Stimulated activated CD8-positive, alpha-beta memory T cell treated with anti-CD3 and anti-CD28 coated beads, Interleukin-4, amount 100 ng/mL, for 4 hours (primary cell): Measurements from ENCODE around the gene SUN2.

Experiments
- DNase-seq, 2 donors: peaks; one replicate each; pipeline ENCODE4 v3.0.0-alpha.2; 2020; ENCODE audit warnings: low read depth in 2 of 2, low spot score in 1 of 2

The SUN2 gene

DNA sequence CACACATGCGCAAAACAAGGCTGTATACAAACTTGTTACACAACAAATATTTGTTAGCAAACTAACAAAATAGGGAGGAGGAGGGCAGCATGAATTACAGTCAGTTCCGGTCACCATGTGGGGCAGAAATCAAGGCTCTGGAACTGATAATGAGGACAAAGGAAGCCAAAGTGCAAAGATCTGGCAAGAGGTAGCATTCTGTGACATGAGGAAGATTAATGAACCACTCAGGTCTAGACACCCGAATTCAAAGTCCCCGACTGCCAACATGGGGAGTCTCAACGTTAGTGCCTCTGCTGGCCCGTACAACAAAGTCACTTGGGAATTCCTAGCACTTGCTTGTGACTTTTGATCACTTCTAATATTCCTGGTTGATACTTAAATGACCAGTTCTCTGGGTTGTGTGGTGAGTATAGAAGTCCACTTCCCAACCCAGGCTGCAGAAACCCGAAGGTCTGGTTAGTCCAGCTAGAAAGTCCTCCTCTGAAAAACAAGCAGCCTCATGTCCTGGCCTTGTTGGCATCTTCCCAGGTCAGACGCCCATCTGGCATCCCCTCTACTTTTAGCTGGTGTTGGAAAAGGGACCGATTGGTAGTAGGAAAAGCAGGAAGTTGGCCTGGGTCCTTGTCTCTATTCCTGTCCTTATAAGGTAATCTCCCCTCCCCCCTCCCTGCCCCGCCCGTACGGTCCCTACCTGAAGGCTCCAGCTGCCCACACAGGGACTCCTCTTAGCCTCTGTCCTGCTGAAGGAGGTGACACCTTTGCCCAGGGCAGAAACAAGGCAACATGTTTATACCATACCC lies 1.6 kb downstream of the SUN2 start:
- DNase-seq = no peak

DNA sequence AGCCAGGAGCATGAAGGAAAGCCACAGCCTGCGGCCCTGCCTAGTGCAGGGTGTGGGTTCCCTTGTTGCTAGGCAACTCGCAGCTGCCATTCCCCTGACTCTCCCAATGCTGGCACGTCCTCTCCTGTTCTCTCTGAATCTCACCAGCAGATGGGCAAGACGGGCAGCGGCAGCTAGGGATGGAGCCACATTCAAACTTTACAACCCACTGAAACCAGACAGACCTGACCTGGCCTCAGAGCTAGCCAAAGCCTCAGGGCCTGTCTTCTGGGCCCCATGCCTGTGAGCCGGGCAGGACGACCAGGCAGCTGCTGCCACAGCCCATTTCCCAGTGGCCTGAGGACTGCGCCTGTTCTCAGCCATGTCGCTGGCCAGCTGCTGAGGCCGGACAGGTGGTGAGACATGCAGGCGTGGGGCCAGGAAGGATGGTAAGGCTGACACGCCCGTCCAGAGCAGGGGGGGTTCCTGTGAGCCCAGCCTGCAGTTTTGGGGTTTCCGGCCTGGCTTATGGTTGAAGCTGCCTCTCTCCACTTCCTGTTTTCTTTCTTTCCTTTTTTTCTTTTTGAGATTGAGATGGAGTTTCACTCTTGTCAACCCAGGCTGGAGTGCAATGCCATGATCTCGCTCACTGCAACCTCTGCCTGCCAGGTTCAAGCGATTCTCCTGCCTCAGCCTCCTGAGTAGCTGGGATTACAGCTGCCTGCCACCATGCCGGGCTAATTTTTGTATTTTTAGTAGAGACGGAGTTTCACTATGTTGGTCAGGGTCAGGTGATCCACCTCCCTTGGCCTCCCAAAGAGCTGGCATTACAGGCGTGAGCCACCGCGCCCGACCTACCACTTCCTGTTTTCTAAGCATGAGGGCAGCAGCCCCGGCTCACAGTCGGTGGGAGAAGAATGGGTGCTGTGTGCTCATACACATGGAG lies 4.1 kb downstream of the SUN2 start:
- DNase-seq = peak in 1 of 2 donors; percentile 42

- no peak for DNase-seq
These were observed 4.8 kb downstream of the SUN2 start for GRCh38 chr22:38751066-38751421.

DNA sequence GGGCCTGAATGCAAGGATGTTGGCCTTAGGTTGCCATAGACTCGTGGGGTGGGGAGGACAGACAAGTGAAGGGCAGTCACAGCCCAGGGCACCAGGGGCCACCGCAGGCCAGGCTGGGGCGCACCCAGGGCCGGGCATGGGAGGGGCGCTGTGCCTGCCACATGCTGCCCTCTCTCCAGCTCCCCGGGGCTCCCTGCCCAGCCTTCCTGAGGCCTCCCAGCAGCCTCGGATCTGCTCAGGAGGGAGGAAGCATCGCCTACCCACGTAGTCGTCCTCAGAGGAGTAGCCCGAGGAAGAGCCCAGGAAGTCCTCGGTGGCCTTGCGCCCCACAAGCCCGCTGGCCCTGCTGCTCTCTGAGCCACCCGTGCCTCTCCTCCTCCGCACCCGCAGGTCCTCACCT lies 5.2 kb downstream of the SUN2 start:
- no peak for DNase-seq

GRCh38 chr22:38750104-38750503 lies 5.7 kb downstream of the SUN2 start:
- no peak for DNase-seq

GRCh38 chr22:38748487-38749136 lies 7.2 kb downstream of the SUN2 start:
- DNase-seq = no peak

DNA sequence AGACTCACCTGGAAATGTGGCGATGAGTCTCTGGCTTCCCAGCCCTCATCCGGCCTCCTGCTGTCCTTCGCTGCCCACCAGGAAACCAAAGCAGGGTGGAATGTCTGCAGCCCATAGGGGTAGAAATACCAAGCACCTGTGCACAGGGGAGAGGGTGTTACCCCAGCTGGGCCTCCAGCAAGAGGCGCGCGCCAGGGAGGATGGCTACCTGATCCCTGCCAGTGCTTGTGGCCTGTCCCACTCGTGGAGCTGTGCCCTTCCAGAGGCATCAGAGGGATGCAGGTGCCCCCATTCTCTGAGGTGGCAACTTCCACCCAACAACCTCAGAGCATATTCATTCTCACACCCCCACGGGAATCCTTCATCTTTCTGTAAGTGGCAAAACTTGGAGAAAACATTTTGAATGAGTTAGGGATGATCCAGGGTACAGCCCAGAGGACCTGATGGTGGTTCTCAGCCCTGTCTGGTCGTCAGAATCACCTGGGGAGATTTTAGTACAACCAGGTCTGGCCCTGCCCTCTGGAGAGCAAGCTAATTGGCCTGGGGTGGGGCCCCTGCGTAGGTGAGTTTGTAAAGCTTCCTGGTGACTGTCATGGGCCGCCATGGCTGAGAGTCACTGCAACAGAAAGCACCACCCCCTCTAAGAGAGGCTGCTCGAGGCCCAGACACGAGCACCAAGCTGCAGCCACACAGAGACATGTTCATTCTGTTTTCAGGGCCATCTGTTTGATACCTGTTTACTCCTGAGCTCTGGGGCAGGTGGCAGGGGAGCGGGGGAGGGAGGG lies 9.9 kb downstream of the SUN2 start:
- no peak for DNase-seq

DNA sequence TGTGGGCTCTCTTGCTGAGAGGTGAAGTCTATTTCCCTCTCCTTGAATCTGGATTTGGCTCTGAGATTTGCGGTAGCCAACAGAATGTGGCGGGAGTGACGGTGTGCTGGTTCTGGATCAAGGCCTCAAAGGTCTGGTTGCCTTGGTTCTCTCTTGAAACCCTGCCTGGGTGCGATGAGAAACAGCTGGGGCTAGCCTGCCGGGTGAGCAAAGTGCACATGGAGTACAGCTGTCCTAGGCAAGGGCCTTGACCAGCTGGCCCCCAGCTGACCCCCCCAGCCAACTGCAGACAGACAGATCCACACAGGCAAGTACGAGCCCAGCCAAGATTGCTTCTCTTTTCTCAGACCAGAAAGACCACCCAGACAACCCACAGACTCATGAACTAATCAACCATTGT lies 10.8 kb downstream of the SUN2 start:
- DNase-seq = no peak

- DNase-seq = no peak
These were observed 13.4 kb downstream of the SUN2 start for GRCh38 chr22:38742176-38742942.

- DNase-seq = no peak
These were observed 14.2 kb downstream of the SUN2 start for GRCh38 chr22:38741576-38741975.

DNA sequence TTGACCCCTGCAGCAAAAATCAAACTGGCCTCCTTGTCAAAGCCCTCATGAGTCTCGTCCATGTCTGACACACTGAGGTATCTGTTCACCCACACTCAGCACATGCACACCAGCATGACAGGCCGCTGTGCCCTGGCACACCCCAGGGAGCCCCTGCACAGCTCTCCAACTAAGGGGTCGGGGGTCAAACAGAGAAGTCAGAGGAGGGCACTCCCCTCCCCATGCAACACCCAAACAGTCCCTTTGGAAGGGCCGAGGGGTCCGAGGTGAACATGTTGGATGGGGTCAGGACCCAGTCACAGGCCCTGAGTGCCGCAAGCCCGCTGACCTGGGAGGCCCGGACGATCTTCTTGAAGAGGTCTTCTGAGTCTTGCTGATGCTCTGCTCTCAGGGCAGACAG lies 14.6 kb downstream of the SUN2 start:
- no peak for DNase-seq

DNA sequence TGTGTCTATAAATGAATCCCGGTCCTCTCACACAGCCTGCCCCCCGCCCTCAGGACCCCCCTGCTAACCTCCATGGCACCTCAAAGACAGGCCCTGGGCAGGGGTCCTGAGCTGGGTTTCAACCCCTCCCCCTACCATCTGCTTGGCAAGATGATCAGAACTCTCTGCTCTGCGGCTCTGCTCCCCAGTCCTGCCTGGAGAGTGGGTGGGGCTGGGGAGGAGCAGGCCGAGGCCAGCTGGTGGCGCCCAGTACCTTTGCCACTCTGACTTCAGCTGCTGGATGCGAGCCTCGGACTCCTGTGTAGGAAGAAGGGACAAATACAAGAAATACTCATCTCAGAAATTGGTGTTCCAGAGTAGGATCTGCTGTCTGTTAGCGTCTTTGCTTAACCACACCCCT lies 15.0 kb downstream of the SUN2 start:
- DNase-seq = no peak

- no peak for DNase-seq
These were observed 15.6 kb downstream of the SUN2 start for GRCh38 chr22:38740116-38740723.

DNA sequence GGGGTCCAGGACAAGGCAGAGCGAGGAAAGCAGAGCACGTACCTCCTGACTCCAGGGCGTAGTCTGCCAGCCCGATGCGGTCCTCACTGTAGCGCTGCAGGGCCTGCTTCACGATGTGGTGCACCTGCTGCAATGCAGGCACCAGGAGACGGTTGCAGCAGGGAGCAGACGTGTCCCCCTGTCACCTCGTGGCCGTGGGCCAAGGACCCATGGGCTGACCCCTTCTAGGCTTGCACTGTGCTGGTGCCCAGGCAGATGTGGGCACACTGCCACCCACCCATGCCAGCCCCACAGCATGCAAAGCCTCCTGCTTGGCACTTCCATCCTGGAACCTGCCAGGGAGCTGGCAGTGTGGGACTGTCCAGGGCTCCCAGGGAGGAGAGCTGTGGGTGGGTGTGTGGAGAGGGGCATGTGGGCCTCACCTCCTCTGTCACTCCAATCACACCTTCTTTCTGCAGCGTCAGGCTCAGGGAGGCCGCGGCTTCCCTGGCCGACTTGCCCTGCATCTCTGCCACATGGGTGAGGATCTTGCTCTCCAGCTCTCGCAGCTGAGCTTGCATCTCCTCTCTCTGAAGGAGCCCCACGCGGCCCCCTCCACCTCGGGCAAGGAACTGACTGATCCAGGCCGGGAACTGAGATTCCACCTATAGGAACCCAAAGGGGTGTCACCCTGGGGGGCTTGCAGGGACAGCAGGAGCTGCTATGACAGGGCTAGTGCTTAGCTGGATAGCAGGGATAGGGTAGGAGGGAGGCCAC lies 16.3 kb downstream of the SUN2 start:
- DNase-seq = no peak

DNA sequence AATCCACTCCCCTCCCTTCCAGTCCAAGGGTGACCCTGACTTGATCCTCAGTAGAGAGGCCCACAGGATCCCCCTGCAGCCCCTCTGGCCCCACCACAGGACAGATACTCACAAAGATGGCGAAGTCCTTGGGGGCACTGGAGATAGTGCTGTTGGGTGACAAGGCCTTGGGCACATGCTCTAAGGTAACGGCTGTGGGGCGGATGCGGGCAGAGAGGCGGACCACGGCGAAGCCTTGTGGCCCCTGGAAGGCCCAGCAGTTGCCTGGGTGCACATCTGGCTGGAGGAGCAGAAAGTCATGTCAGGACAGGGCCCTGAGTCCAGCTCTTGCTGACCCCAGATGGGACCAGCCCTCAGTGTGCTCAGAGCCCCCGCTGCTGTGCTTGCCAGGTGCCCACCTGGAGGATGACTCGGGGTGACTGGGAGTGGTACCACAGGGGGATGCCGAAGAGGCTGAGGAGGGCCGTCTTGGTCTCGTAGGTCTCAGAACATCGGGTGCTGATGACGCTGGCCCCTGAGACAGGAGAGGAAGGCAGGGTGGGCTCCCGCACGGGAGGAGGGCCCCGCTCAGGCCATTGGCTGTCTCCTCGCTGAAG lies 17.2 kb downstream of the SUN2 start:
- DNase-seq = no peak

DNA sequence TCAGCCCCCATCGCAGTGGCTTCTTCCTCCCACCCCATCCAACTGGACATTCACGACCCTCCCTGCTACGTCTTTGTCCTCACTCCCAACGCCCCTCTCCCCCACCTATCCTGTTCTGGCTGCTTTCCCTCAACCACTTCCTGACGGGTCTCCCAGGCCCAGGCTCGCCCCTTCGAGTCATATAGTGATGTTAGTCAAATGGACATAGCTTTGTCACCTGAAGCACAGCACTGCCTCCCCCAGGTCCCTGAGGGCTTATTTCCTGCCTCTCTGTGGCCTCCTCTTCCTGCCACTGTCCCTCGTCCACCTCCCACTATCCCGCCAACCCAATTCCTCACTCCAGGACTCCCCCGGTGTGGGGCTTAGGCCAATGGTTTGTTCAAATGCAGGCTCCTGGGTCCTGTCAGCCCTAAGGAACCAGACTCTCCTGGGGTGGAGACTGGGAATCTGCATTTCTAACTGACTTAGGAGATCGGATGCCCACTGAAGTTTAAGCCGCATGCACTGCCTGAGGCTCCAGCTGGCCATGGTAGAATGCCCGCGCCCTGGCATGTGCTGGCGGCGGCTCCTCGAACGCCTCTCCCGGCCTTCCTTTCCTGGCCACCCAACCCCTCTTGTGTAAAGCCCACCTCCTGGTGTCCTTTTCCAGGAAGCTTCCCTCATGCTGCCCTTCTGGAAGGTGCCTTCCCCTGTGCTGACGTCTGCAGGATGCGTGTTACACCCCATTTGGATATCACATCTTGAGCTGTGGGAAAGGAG lies 18.3 kb downstream of the SUN2 start:
- no peak for DNase-seq

- no peak for DNase-seq
These were observed 19.6 kb downstream of the SUN2 start for GRCh38 chr22:38736257-38736570.
